BJ (cell line): ENCODE results near the gene GRIN2D. TPM values are rescaled to one million over a fixed set of nuclear protein-coding genes. Genes with fewer than 3 reads are reported as not detected.

Experiments used
- CTCF ChIA-PET: fragments of 350-600 bp; formaldehyde crosslinking; extraction: SDS; loops from one replicate; lab custom pipeline; 2021; ENCODE audit warnings: antibody characterized with exemption, inconsistent platforms; lab: Yijun Ruan, JAX
- POLR2A ChIA-PET: fragments of 300-600 bp; sonication (Branson Sonifier 250); formaldehyde crosslinking; extraction: SDS; loops from one replicate; lab custom pipeline; 2021; ENCODE audit warnings: antibody characterized with exemption; lab: Charles Lee
- DNase-seq: peaks from one replicate; pipeline ENCODE4 v3.0.0-alpha.2; 2011; ENCODE audit warnings: low read depth
- H3K27me3 ChIP-seq: 2 replicates; pipeline ENCODE4 v1.6.0; 2011; ENCODE audit warnings: low read length; ENCODE audit not compliant: control insufficient read depth, insufficient read depth
- H3K36me3 ChIP-seq: 2 replicates; pipeline ENCODE4 v1.5.1; 2011; ENCODE audit warnings: low read length; ENCODE audit not compliant: control insufficient read depth, insufficient read depth
- H3K4me3 ChIP-seq: 2 replicates; pipeline ENCODE4 v1.5.1; 2011; ENCODE audit warnings: low read depth, mild to moderate bottlenecking, control low read depth, low read length
- polyA plus RNA-seq: library from polyadenylated mRNA; depleted of rRNA; stranded (reverse); fragments of >200 nt; gene quantifications from 2 replicates; pipeline ENCODE4 v1.2.3, GENCODE V29; 2011
- TF ChIP-seq, protein P1 (sequence below): IDR thresholded peaks from 2 replicates; pipeline ENCODE4 v1.5.1; 2011; ENCODE audit warnings: low read depth, mild to moderate bottlenecking, control low read depth, inconsistent platforms, low read length, moderate library complexity; ENCODE audit not compliant: insufficient read depth

The GRIN2D gene
- polyA plus RNA-seq, 1 experiment, result 0.64 TPM

DNA sequence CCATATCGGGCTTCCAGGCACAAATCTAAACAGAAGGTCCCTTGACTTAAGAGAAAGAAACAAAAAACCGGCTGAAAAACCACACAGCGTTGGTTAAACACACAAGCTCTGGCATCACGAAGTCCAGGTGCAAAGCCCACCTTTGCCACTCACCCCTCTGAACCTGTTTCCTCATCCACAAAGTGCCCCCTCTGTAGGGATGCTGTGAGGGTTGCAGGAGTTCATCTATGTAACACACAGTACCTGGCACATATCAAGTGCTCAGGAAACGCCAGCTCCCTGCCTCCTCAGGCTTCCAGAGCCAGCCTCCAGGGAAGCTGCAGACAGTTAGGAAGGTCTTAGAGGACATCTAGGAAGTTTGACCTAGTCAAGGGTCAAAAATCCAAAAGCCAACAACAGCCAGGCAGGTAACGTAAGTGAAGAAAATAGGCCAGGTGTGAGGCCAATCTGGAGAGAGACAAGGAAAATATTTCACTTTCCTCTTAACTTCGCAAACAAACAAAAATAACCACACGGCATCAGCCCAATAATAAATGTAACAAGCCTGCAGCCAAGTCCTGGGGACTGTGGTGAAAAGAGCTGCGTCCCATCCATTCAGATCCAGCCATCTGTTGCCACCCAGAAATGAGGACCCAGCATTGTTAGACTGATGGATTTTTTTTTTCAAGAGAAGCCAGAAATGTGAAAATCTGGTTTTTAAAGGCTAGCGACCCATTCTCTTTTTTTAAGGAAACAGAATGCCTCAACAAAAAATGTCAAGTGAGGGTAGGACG is 12.1 kb upstream of the GRIN2D start:
- Histone ChIP-seq H3K4me3 (no peak overlapping the region), H3K27me3 (no peaks in the 10 kb centered on the region), H3K36me3 (peaks cover 29% of the 10 kb centered on the region)
- TF ChIP-seq, protein P1, sequence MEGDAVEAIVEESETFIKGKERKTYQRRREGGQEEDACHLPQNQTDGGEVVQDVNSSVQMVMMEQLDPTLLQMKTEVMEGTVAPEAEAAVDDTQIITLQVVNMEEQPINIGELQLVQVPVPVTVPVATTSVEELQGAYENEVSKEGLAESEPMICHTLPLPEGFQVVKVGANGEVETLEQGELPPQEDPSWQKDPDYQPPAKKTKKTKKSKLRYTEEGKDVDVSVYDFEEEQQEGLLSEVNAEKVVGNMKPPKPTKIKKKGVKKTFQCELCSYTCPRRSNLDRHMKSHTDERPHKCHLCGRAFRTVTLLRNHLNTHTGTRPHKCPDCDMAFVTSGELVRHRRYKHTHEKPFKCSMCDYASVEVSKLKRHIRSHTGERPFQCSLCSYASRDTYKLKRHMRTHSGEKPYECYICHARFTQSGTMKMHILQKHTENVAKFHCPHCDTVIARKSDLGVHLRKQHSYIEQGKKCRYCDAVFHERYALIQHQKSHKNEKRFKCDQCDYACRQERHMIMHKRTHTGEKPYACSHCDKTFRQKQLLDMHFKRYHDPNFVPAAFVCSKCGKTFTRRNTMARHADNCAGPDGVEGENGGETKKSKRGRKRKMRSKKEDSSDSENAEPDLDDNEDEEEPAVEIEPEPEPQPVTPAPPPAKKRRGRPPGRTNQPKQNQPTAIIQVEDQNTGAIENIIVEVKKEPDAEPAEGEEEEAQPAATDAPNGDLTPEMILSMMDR, result no peak
- CTCF ChIA-PET, result interaction anchor here (1.4 to 2.9 kb wide), 2 partner anchors 10 to 14 kb away, joined by 3 to 15 read pairs; partner anchors contain the start of gene KDELR1
- POLR2A ChIA-PET, result no interaction called here
- no peak for DNase-seq

DNA sequence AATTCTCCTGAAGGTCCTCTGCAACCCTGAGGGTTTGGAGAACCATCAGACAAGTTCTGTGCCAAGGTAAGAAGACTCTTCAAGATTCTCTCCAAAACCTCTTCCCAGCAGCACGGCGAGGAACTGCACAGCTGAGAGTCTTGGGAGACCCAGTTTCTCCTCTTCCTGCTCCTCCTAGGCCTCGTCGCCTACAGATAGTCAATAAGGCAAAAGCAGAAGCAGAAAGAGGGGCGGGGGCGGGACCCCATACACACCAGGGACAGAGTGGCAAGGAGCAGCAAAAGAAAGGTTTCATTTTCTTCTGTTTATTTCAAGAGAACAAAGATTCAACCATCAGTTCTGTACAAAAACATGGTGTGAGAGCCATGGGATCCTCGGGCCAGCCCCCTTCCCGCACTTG is 11.2 kb upstream of the GRIN2D start:
- peaks cover 33% of the 10 kb centered on the region for H3K36me3 ChIP-seq
- TF ChIP-seq, protein P1, result no peak
- H3K27me3 ChIP-seq, result no peaks in the 10 kb centered on the region
- CTCF ChIA-PET, result no interaction called here
- no peak for DNase-seq
- POLR2A ChIA-PET, result no interaction called here
- no peak overlapping the region for H3K4me3 ChIP-seq

DNA sequence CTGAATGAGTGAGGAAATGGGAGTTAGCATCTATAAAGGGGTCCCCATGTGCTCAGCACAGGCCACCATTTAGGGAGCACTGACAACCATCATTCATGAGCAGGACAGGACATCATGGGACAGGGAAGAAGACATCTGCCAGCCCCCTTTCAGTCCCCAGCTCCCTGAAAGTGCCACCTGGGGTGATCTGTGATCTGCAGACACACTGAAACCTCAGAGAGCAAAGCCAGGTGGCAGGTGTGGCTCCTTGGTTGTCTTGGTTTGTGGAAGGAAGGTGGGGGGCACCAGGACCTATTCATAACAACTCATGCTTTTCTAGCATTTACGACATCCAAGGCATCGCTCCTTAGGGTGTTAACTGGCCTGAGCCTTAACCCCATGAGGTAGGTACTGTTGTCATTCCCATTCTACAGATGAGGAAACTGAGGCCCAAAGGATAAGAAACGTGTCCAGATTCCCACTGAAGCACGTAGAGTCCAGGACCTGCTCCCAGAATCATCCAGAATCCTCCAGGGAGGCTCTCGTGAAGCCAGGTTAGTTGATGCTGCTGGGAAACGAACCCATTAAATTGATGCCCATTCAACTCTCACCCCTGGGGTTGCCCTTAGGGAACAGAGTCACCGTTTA is 7.9 kb upstream of the GRIN2D start:
- ChIA-PET POLR2A (no interaction called here), CTCF (interaction anchor here (1.0 kb wide), 1 partner anchor 64 kb away, joined by 3 read pairs; no protein-coding TSS in a partner anchor)
- H3K4me3 ChIP-seq, result no peak overlapping the region
- TF ChIP-seq, protein P1, result no peak
- DNase-seq, result no peak
- no peaks in the 10 kb centered on the region for H3K27me3 ChIP-seq
- H3K36me3 ChIP-seq, result peaks cover 35% of the 10 kb centered on the region

DNA sequence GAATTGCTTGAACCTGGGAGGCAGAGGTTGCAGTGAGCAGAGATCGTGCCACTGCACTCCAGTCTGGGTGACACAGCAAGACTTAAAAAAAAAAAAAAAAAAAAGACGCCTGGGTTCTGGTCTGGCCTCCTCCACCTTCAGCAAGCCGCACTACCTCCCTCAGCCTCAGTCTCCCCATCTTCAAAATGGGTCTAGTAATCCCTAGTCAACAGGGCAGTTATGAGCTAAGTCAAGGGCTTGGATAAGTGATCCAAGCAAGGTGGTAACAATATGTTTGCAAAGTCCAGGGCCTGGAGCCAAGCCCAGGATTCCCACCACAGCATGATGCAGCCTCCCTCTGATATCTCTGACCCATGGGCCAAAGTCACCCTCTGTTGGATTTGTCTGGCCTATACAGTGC is 6.5 kb upstream of the GRIN2D start:
- ChIA-PET CTCF (no interaction called here), POLR2A (interaction anchor here (0.5 kb wide), 1 partner anchor 12 kb away, joined by 11 read pairs; no protein-coding TSS in a partner anchor)
- no peaks in the 10 kb centered on the region for H3K27me3 ChIP-seq
- TF ChIP-seq, protein P1, result no peak
- H3K4me3 ChIP-seq, result no peak overlapping the region
- H3K36me3 ChIP-seq, result peaks cover 31% of the 10 kb centered on the region
- no peak for DNase-seq
